IPS-11a (cell line): ENCODE results near the gene C22orf39.
"Not testable (repeated sequence)": the region's sequence is repeated elsewhere in the genome, so short reads cannot be mapped to it uniquely, and the experiment has no call there.

Source experiments
- H3K4me3 ChIP-seq: one replicate; pipeline ENCODE4 v1.5.1; 2013; ENCODE audit warnings: low read depth, low read length, control low read depth

C22orf39 gene

DNA sequence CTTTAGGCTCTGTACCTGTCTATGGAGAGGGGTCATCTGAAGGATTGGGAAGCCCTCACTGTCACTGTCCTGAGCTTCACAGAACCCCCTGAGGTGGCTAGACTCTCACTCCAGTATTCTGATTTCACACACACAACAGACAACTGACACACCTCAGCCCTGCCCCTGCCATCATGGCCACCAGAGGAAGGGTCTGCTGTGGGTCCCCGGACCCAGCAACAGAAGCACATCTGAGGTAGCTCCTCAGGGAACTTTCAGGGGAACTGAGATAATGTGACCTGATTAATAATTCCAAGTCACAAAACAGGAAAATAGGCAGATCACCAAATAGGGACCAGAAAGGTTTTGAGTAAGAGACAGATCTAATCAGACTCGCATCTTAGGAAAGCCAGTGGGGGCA is 7.5 kb upstream of the C22orf39 start:
- H3K4me3 ChIP-seq = no peak overlapping the region

DNA sequence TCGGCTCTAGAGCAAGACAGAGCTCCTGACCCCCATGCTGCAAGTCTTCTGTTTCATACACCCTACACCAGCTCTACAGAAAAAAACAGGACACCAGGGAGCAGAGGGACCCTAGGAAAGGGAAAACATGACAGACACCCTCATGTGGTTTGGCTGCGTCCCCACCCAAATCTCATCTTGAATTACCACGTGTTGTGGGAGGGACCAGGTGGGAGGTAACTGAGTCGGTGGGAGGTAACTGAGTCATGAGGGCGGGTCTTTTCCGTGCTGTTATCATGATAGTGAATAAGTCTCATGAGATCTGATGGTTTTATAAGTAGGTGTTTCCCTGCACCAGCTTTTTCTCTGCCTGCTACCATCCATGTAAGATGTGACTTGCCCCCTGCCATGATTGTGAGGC is 6.6 kb upstream of the C22orf39 start:
- no peak overlapping the region for H3K4me3 ChIP-seq

DNA sequence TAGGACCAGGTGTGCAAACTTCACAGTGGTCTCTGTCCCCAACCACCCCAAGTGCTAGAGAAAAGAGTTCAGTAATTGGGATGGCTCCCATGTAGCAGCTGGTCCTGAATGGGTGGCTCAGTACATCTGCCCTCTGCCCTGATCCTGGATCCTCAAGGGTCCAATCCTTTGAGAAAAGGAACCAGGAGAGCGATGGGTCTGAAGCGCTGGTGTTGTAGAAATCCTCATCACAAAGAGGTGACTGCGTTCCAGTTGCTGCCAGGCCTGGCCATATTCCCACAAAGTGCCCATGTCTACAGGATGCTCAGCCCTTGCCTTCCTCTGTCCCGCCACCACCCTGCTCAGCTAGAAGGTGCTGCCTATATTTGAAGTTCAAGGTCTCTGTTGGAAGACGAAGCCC is 6.2 kb upstream of the C22orf39 start:
- no peak overlapping the region for H3K4me3 ChIP-seq

DNA sequence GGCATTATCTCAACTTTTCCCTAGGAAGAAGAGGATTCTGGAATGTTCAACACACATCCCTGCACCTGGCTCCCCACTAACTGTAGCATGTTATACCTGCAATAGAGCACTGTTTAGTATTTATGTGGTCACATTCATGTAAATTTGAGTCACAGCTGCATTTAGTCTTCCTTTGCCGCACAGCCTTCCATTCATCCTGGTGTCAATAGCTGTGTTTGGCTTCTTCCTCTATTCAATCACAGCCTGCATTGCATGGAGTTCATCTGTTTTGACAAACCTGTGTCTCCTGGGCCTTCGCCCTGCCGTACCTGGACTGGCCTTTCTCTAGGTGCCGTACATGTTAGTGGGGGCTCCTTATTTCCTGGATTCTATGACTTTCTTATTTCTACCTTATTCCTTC is 4.1 kb upstream of the C22orf39 start:
- no peak overlapping the region for H3K4me3 ChIP-seq

DNA sequence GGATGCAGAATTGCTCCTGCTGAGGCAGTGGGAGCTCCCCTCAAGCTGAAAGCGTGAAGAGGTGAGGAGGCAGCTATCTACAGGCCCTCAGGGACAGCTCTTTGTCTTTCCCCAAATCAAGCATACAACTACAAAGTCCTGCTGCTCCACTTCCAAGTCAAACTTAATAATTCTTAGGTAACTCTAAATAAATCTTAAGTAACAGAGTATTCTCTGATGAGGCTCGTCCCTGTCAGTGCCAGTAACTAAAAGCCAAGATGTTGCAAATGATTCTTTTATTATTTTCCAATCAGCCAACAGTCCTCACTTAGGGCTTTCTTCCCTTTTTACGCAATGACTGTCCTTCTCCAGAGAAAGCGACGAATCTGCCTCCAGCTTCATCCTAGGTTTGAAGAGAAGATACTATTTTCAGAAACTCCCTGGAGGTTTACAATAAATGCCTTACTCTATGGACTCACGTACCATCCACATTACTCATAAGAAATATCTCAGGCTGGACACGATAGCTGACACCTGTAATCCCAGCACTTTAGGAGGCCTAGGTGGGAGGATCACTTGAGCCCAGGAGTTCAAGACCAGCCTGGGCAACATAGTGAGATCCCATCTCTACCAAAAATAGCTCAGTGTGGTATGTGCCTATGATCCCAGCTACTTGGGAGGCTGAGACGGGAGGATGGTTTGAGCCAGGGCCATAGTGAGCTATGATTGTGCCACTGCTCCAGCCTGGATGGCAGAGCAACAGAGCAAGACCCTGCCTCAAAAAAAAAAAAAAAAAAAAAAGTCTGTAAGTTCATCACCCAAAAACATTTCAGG is 3.1 kb upstream of the C22orf39 start:
- H3K4me3 ChIP-seq = no peak overlapping the region

DNA sequence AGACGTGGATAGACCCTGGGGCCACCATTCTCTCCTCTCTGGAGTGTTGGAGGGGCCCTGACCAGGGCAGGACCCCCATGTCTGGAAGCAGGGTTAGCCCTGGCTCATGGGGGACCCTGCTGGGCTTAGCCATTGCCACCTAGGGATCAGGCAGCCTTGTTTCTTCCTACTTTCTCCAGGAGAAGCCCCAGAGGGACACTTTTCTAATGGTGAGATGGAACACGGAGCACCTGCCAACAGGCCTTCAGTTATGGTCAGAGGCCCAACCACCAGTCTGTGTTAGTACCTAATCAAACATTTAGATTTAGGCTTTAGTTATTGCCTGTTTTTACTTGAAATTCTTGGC is 1.9 kb upstream of the C22orf39 start:
- H3K4me3 ChIP-seq = no peak overlapping the region

DNA sequence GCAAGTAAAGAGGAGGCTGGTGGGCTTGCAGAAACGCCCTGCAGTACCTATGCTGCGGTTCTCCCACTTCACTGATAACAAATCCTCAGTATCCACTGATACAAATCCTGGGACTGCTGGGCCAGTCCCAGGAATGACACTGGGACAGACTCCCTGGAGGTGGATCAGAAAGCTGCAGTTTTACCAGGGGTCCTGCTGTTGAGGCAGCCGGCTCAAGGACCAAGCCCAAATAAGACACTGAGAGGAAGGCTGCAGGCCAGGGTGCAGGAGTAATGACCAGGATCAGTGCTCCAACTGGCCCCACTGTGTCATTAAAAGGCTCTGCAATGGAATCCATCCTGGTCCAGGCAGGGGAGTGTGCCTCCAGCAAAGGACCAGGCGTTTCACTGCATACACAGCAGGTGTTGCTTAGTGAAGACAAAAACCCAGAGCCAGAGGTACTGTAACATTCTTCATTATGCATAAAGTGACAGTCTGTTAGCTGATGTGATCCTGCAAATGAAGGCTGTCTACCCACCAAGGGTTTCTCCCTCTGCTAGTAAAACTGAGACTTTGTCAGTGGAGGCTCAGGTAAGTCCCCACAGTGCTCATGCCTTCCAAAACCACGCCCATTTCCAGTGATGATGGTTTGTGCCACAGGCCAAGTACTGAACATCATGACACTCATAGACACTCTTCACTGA is 1.4 kb upstream of the C22orf39 start:
- H3K4me3 ChIP-seq = no peak overlapping the region

DNA sequence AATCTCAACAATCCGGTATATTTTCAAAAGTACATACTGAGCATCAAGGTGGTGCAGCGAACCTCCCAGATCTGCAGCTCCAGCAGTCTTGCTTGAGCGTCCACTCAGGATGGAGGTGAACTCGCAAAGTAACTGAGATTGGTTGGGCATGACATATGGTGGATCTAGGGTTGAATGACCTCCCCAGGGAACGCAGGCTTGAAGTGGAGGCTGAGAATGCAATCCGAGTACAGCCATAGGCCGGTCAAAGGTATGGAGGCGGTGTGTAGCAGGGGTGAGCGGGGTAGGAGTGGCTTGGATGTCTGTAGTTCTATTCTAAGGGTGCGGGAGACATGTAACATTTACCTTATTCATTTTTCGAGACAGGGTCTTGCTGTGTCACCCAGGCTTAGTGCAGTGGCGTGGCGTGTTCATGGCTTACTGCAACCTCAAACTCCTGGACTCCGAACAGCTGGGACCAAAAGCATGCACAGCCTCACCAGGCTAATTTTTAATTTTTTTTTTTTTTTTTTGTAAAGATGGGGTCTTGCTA is 631 bp upstream of the C22orf39 start:
- H3K4me3 ChIP-seq = peak overlapping the region; percentile 65

DNA sequence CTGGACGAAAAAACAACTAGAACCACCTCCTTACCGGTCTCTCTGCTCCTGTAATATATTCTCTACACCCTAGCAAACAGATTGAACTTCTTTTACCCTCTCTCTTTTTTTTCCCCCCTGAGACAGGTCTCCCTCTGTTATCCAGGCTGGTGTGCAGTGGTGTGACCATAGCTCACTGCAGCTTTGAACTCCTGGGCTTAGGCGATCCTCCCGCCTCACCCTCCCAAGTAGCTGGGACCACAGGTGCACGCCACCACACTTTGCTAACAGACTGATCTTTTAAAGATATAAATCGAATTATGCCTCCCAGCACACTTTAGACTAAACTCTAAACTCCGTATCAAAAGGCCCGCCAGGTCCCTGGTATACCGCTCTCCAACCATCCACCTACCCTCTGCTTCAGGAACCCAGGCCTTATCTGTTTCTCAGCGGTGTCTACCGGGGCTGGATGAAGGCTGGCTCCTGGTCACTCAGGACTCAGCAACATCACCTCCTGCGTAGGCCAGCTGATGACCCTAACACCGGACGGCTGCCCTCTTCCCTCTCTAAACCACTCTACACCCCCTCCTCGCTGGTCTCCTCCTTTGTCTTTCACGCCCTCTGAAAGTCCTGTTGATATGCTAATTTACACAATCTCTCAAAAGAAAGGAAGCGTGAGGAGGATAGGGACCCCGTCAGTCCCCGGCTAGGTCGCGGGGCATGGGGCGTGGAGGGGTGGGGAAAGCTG is 745 bp downstream of the C22orf39 start:
- H3K4me3 ChIP-seq = peak overlapping the region; percentile 65

DNA sequence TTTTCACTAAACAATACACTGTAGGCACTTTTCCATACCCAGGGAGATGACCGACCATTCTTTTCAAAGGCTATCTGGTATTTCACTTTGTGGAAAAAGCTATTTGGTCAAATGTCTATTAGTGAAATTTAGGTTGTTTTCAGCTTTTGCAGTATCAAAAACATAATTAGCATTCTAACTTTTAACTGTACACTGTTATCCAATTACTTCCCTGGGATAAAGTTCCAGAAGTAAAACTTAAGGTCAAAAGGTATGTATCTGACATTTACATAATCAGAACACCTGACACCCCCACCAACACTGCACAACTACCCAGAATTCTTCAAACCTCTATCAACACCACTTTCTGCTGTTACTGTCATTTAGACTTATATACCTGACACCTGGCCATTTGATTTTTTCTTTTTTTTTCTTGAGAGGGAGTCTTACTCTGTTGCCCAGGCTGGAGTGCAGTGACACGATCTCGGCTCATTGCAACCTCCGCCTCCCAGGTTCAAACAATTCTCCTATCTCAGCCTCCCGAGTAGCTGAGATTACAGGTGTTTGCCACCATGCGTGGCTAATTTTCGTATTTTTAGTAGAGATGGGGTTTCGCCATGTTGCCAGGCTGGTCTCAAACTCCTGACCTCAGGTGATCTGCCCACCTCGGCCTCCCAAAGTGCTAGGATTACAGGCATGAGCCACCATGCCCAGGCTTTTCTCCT is 2.1 kb downstream of the C22orf39 start:
- H3K4me3 ChIP-seq = not testable (repeated sequence)

DNA sequence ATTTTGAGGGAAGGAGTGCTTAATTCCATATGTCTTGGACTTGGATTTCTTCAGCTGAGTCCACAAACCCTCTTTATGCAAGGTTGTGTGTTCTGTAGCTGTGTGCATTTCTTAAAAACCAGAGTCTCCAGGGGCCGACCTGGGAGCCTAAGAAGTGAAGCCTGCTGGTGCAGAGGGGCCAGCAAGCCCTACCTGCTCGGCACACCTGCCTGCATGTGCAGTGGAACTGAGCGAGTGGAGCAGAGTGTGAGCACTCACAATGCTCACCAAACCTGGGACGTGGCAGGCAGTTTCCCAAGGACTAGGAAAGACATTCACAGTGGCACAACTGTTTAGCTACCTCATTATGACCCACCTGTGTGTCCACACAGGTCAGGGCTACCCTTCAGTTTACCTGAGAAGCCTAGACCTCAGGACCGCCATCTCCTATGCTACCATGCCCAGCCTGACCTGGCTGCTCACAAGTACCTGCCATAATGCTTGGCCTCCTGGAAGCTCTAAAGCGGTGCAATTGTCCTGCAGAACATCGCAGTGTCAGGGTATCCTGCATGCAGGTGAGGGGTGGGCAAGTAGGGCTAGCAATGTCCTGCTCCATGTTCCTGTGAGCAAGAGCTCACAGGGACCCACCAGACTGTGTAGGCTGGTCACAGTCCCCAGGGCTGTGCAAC is 3.8 kb downstream of the C22orf39 start:
- no peak overlapping the region for H3K4me3 ChIP-seq

DNA sequence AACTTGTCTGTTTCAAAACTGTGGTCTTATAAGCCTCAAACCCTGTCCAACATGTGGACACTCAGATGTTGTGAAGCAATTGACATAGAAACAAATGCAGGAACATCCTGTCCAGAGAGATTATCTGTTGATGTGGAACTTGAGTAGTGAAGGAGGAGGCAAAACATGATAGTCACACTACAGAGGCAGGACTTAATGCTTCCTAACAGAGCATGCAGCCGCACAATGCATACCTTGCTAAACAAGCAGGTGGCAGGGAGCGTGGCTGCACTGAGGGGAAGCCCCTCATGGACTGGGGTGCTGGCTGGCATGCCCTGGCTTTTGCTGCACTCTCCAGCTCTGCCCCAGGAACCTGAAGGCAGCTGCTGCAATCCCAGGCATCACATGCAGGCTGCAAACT is 5.3 kb downstream of the C22orf39 start:
- H3K4me3 ChIP-seq = no peak overlapping the region

DNA sequence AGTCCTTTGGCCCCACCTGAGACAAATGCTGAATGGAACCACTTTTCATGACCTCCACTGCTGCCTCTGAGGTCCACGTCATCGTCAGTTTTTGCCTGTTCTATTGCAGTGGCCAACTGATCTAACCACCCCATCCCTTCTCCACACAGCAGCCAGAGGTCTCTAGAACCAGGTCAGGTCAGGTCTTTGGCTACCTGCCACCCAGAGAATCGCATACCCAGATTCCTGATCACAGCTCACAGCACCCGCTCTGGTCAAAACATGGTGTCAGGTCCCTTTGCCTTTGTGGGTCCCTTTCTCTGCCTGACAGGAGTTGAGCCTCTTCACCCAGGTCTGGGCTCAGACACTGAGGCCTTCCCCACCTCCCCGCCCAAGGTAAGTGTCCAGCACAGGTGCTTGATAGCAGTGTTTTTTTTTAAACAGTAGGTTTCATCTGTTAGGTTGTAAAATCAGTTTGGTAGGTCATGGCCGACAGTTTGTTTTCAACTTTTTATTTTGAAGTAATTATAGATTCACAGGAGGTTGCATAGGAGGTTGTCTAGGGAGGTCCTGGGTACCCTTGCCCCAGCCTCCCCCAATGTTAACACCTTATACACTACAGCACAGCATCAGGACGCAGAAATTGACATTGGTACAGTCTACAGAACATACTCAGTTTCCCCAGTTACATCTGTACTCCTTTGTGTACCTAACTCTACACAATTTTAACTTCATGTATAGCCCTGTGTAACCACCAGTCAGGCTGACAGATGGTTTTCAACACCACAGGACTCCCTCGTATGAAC is 6.9 kb downstream of the C22orf39 start:
- no peak overlapping the region for H3K4me3 ChIP-seq

DNA sequence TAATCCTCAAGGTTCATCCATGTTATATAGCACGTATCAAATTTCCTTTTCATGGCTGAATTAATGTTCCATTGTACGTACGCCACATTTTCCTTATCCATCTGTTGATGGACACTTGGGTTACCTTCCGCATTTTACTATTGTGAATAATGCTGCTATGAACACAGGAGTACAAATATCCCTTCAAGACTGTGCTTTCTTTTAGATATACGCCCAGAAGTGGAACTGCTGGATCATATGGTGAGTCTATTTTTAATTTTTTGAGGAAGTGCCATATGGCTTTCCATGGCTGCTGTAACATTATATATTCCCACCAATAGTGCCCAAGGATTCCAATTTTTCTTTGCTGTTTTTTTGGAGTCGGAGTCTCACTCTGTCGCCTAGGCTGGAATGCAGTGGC is 9.2 kb downstream of the C22orf39 start:
- H3K4me3 ChIP-seq = no peak overlapping the region

DNA sequence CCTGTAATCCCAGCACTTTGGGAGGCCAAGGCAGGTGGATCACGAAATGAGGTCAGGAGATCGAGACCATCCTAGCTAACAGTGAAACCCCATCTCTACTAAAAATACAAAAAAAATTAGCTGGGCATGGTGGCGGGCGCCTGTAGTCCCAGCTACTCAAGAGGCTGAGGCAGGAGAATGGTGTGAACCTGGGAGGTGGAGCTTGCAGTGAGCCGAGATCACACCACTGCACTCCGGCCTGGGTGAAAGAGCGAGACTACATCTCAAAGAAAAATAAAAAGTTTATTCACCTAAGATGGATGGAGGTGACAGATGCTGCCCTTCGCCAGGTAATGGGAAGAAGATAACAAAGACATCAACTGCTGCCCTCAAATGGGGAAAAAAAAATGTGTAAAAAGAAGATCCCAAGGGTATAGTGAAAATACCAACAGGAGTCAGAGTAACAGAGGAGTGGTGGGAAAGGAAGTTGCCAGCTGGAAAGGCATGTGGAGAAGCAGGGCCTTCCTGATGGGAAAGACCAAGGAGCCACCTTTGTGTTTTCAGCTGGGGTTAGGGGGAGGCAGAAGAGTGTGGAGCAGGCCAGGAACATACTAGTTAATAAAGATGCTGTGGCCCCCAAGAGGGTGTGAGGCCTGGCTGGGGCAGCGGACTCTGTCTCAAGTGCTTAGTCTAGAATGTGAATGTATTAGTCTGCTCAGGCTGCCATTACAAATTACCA is 10.9 kb downstream of the C22orf39 start:
- not testable (repeated sequence) for H3K4me3 ChIP-seq

DNA sequence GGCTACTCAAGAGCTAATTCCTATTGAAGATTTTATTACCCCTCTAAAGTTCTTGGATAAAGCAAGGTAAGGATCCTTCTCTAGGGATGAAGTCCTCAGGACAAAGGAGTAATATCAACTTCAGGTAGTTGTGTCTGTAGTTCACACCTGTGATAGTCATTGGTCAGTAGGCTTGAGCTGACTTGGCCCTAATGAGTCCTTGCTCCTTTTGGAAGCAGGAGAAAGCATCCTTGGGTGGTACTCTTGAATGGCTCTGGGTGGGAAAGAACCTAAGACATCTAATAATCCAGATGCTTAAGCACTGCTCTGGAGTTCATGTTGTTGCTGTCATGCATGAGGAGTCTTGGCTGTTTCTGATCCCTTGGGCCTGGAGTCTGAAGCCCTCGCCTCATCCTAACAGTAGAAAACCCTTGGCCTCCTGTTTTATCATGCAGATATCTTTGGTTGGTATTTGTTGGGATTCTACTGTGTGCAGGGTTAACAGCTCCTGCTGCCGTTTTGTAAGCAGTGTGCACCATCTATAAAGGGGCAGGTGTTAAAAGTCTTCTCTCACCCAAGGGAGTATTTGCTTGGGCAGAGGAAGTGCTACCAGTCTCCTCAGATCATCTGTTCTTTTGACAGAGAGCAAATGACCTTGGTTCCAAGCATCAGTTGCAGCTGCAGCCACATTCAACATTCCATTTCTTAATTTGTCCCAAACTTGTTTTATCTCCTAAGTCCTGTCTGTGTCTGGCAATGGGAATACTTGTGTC is 12.5 kb downstream of the C22orf39 start:
- no peak overlapping the region for H3K4me3 ChIP-seq

DNA sequence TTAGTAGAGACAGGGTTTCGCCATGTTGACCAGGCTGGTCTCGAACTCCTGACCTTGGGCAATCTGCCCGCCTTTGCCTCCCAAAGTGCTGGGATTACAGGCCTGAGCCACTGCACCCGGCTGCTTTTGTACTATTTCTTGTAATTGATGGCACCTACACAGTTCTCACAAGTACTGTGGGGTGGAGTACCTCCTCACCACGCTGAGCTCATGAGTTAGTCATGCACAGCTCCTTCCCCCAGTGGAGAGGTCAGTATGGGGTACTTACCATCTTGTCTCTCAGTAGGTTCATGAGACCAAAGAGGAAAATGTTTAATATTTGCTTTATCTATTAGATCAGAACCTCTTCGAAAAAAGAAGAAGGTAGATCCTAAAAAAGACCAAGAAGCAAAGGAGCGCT is 13.1 kb downstream of the C22orf39 start:
- no peak overlapping the region for H3K4me3 ChIP-seq

DNA sequence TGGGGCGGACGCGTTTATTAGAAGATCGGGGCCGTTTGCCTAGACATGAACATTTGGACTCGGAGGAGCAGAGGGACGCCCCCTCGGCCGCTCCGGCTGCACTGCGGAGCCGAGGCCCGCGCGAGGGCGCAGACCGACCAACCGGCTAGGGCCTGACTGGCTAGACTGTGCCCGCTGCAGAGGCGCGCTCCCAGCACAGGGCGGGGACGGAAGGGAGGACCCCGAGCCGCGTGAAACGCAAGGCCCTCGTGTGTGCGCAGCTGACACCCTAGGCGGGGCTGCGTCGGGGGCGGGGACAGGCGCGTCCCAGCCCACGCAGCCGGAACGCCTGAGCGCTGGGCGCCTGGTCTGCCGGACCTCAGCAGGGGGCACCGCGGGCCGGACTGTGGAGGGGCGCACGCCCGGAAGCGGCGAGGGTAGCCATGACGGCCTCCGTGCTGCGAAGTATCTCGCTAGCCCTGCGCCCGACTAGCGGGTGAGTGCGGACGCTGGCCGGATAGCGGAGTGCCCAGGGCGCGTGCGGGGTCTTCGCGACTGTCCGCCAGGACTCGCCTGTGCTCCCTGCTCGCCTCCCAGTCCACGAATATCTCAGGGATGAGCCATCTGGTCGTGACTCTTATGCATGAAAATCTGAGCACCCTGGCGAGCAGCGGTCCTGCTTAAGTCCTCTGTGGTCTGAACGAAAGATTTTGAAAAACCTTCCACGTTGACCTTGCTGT is 15.2 kb downstream of the C22orf39 start, which contains the start of gene MRPL40:
MRPL40 (plus strand) TSS at position 413 of the 719 bp plus-strand sequence; CDS start at position 423, 10 bp downstream.
- H3K4me3 ChIP-seq = peak within 1 kb of the TSS; percentile 88
